ENCODE measurements around the gene NAIF1. TPM values are rescaled to one million over a fixed set of nuclear protein-coding genes. Genes with fewer than 3 reads are reported as not detected.

NAIF1 gene
- polyA plus RNA-seq, 3 donors = 4.8 to 6.6 (median 5.1) TPM

DNA sequence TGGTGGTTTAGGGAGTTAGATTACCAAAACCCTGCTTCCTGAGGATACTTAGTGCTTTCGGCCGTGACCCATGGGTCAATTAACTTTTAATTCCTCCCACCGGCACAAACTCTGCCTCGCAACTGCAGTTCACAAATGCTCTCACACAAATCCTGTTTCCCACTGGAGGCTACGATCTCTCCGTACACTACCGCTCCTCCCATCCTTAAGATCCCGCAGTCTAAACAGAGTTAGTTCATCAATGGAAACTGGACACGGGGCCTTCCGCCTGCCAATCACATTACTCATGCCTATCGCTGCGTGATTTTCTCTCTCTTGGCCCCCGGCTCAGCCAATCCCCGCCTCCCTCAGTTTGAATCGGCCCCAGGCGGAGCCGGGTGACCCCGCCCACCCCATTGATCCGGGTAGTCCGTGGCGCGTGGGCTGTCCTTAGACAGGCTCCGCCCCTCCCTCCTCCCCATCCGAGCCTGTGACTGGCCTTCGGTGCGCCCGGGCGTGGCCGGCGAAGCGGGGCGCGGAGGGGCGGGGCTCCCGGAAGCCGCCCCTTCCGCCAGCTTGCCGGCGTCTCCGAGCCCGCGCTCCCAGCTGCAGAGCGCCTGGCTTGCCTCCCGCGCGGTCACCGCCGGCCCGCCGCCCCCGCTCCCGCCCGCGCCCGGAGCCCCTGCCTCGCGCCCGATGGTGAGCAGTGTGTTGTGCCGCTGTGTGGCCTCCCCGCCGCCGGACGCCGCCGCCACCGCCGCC, 695 bp upstream of the NAIF1 start, which contains the start of gene SLC25A25:
Gene SLC25A25 (plus strand): TSS at position 588 of the 741 bp plus-strand sequence. CDS start 88 bp downstream, at position 676.
- H3K27ac ChIP-seq (ENCODE audit: low read depth, low read length) = peak within 1 kb of the TSS; percentile 94
- 0 to 1% (median 0%) methylated on average over 31 to 67 of the region's 67 CpGs for WGBS, 3 donors

- no peak overlapping the region for H3K27ac ChIP-seq (ENCODE audit: low read depth, low read length)
- WGBS, 3 donors = 89 to 94% (median 91%) methylated on average over 18 of the region's 18 CpGs
Measured at GRCh38 chr9:128065907-128066712, 1.0 kb downstream of the NAIF1 start.

GRCh38 chr9:128062846-128063831, 4.0 kb downstream of the NAIF1 start:
- H3K27ac ChIP-seq (ENCODE audit: low read depth, low read length) = no peak overlapping the region
- WGBS, 3 donors = 84 to 89% (median 85%) methylated on average over 28 of the region's 28 CpGs

DNA sequence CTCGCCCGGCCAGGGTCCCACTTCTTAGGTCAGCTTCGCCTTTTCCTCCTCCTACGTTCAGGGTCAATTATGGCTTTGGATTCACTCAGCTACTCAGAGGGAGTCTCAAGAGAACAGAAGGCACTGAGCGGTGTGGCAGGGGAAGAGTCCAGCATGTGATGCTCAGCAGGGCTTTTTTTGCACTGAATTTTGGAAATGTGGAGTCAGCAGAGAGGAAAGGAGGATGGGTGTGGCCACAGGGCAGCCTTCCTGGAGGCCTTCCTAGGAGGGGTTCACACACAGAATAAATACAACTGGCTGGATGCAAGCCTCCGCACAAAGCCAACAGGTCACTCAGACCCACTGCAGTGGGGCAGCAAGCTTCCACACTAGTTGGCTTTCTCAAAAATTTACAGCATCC, 4.8 kb downstream of the NAIF1 start:
- H3K27ac ChIP-seq (ENCODE audit: low read depth, low read length) = peak overlapping the region; percentile 42
- WGBS, 3 donors = 60 to 77% (median 66%) methylated on average over 6 of the region's 6 CpGs

GRCh38 chr9:128061275-128061960, 5.7 kb downstream of the NAIF1 start:
- WGBS, 3 donors = 37 to 72% (median 50%) methylated on average over 13 of the region's 13 CpGs
- no peak overlapping the region for H3K27ac ChIP-seq (ENCODE audit: low read depth, low read length)

DNA sequence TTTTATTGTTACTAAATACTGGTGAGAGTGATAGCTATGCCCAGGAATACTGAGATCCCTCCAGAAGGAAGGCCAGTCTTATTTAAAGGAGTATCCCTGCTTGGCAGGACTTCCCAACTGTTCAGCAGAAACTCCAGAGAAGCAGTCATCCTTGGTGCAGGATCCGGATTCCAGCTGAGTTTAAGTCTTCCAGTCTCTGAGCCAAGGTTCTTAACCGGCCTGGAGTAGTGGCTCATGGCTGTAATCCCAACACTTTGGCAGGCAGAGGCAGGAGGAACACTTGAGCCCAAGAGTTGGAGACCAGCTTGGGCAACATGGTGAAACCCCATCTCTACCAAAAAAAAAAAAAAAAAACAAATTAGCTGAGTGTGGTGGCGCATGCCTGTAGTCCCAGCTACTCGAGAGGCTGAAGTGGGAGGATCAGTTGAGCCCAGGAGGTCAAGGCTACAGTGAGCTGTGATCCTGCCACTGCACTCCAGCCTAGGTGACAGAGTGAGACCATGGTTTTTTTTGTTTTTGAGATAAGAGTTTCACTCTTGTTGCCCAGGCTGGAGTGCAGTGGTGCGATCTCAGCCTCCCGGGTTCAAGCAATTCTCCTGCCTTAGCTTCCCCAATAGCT, 7.6 kb downstream of the NAIF1 start:
- WGBS, 3 donors = 81 to 86% (median 85%) methylated on average over 6 of the region's 6 CpGs
- H3K27ac ChIP-seq (ENCODE audit: low read depth, low read length) = no peak overlapping the region

DNA sequence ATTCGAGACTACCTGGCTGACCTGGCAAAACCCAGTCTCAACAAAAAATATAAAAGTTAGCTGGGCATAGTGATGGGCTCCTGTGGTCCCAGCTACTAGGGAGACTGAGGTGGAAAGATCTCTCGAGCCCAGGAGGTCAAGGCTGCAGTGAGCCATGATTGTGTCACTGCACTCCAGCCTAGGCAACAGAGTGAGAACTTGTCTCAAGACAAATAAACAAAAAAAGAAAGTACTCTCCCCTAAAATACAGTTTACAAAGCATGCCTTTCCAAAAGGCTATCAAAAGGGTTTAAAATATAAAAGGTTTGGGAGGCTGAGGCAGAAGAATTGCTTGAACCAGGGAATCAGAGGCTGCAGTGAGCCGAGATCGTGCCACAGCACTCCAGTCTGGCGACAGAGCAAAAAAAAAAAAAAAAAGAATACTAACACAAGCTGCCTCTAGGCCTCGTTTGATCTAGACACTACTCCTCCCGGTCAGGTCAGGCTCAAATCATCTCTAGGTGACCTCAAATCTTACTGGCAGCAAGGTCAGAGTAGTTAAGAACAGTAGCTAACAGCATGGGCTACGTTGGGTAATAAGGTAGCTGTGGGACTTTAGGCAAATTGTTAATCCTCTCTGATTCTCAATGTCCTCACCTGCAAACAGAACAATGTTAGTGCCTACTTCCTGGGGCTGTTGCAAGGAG, 9.3 kb downstream of the NAIF1 start:
- no peak overlapping the region for H3K27ac ChIP-seq (ENCODE audit: low read depth, low read length)
- WGBS, 3 donors = 68 to 93% (median 90%) methylated on average over 8 of the region's 8 CpGs

DNA sequence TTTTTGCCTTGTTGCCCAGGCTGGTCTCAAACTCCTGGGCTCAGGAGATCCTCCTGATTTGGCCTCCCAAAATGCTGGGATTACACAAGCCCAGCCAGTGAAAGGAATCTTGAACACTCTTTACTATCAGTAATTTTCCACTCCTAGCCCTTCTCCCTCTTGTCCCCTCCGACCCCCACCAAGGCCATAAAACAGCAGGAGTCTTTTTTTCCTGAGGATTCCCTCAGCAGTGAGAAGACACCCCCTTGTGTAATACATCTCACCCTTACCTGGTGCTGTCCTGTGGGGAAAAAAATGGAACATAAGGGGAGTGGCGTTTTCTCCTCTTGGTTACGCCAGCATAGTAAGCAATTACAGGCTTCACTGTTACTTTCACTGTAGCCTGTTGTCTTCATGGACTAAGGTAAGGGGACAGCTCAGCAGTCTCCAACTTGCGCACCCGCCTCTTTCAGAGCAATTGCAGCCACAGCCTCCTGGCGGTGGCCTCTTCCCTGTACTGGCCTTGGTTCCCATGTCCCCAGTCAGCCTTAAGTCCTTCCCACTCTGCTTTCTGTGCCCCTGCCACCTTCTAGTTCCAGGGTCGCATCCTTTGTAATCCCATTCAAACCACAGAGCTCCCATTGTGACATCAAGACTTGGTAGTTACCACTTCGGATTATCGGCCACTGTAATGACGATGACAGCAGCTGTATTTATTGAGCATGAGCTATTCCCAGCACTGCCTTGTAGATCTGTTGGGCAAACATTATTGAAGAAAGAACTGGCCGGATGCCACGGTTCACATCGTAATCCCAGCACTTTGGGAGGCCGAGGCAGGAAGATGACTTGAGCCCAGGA, 10.0 kb downstream of the NAIF1 start:
- WGBS, 3 donors = 62 to 89% (median 82%) methylated on average over 14 of the region's 14 CpGs
- no peak overlapping the region for H3K27ac ChIP-seq (ENCODE audit: low read depth, low read length)

GRCh38 chr9:128056086-128056485, 11.0 kb downstream of the NAIF1 start:
- no peak overlapping the region for H3K27ac ChIP-seq (ENCODE audit: low read depth, low read length)
- WGBS, 3 donors = 75 to 89% (median 78%) methylated on average over 3 of the region's 3 CpGs

GRCh38 chr9:128055344-128056040, 11.6 kb downstream of the NAIF1 start:
- H3K27ac ChIP-seq (ENCODE audit: low read depth, low read length) = peak overlapping the region; percentile 84
- WGBS, 3 donors = 28 to 57% (median 34%) methylated on average over 7 of the region's 7 CpGs

- WGBS, 3 donors = 63 to 91% (median 74%) methylated on average over 3 of the region's 3 CpGs
- H3K27ac ChIP-seq (ENCODE audit: low read depth, low read length) = no peak overlapping the region
Measured at GRCh38 chr9:128054087-128054486, 13.0 kb downstream of the NAIF1 start.

GRCh38 chr9:128053560-128053959, 13.6 kb downstream of the NAIF1 start:
- no peak overlapping the region for H3K27ac ChIP-seq (ENCODE audit: low read depth, low read length)
- 59 to 92% (median 63%) methylated on average over 11 of the region's 11 CpGs for WGBS, 3 donors

GRCh38 chr9:128051932-128052709, 15.0 kb downstream of the NAIF1 start:
- no peak overlapping the region for H3K27ac ChIP-seq (ENCODE audit: low read depth, low read length)
- WGBS, 3 donors = 76 to 86% (median 80%) methylated on average over 12 to 15 of the region's 15 CpGs

- 41 to 74% (median 47%) methylated on average over 3 of the region's 3 CpGs for WGBS, 3 donors
- H3K27ac ChIP-seq (ENCODE audit: low read depth, low read length) = no peak overlapping the region
Measured at GRCh38 chr9:128049843-128050242, 17.3 kb downstream of the NAIF1 start.

DNA sequence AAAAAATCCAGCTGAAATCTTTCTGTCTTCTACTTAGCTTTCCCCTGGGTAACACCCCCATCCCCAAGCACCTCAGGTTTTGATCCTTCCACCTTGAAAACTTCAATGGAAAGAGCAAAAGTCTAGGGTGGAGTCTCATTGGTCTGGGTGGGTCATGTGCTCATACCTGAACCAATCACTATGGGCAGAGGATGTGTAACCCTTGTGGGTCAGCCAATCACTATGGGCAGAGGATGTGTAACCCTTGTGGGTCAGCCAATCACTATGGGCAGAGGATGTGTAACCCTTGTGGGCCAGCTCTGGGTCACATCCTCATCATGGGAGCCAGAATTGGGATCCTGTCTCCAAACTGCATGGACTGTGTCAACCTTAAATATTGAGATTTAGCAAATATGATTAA, 18.5 kb downstream of the NAIF1 start:
- no peak overlapping the region for H3K27ac ChIP-seq (ENCODE audit: low read depth, low read length)

Data from adipose tissue (tissue), 3 donors.